Kidney capillary endothelial cell (primary cell): ENCODE data around the gene ANKRD11.
"Not testable (repeated sequence)": the region's sequence is repeated elsewhere in the genome, so short reads cannot be mapped to it uniquely, and the experiment has no call there.

Experiments used
- DNase-seq: peaks from one replicate; pipeline ENCODE4 v3.0.0-alpha.2; 2018; ENCODE audit warnings: low spot score

ANKRD11 gene

DNA sequence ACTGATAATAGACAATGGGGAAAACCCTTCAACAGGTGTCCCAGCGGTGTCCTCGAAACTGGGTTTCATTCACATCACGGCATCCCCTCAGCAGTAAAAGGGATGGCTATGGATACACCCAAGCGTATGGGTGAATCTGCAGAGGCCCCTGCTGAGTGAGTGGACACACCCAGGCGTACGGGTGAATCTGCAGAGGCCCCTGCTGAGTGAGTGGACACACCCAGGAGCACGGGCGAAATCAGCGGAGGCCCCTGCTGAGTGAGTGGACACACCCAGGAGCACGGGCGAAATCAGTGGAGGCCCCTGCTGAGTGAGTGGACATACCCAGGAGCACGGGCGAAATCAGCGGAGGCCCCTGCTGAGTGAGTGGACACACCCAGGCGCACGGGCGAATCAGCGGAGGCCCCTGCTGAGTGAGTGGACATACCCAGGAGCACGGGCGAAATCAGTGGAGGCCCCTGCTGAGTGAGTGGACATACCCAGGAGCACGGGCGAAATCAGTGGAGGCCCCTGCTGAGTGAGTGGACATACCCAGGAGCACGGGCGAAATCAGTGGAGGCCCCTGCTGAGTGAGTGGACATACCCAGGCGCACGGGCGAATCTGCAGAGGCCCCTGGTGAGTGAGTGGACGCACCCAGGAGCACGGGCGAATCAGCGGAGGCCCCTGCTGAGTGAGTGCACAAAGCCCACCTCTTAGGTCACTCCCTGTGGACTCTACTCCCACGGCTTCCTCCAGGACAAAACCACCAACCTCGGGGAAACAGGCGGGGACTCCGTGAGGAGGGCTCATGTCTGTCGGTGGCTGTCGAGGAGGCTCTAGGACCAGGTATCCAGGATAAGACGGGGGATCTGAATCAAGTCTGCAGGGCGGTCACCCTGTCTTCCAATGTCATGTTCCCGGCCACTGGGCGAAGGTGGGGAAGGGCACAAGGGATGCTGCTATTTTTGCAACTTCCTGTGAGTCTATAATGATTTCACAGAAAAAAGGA lies 161.7 kb downstream of the ANKRD11 start:
- DNase-seq: not testable (repeated sequence)

DNA sequence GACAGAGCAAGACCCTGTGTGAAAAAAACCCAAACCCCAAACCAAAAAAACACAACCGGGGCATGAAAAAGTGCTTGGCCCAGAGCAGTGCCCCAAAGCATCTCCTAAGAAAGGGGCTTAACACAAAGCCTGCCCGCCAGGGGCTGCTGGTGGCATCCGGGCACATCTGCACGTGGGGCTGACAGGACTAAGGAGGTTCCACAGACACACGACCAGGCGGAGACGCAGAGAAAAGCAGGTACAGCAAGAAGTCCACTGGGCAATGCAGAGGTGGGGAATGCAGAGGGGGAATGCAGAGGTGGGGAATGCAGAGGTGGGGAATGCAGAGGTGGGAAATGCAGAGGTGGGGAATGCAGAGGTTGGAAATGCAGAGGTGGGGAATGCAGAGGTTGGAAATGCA lies 163.6 kb downstream of the ANKRD11 start:
- no peak for DNase-seq

DNA sequence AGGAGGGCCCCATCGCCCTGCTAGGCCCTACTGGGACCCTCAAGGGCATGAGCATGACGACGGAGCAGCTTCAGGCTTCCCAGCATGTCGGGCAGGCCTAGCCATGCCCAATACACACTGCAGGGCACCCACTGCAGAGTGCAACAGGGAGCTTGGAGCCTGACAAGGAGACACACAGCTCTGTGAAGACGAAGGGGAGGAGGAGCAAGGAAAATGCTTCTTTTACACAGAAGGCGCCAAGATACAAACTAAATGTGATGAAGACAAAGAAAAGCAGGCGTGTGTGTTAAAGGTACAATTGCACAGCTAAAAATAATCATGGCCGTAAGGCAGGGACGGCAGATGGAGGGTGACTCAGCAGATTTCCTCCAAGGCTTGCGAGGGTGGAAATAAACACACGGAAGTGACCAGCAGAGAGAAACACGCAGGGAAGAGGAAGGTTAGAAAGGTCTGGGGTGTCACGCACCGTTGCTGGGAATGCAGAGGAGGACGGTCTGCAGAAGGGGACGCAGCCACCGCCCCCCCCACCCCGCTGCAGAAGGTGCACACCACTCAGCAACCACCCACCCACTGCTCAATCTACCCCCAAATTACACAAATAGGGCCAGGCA lies 164.4 kb downstream of the ANKRD11 start:
- DNase-seq: peak; percentile 96

DNA sequence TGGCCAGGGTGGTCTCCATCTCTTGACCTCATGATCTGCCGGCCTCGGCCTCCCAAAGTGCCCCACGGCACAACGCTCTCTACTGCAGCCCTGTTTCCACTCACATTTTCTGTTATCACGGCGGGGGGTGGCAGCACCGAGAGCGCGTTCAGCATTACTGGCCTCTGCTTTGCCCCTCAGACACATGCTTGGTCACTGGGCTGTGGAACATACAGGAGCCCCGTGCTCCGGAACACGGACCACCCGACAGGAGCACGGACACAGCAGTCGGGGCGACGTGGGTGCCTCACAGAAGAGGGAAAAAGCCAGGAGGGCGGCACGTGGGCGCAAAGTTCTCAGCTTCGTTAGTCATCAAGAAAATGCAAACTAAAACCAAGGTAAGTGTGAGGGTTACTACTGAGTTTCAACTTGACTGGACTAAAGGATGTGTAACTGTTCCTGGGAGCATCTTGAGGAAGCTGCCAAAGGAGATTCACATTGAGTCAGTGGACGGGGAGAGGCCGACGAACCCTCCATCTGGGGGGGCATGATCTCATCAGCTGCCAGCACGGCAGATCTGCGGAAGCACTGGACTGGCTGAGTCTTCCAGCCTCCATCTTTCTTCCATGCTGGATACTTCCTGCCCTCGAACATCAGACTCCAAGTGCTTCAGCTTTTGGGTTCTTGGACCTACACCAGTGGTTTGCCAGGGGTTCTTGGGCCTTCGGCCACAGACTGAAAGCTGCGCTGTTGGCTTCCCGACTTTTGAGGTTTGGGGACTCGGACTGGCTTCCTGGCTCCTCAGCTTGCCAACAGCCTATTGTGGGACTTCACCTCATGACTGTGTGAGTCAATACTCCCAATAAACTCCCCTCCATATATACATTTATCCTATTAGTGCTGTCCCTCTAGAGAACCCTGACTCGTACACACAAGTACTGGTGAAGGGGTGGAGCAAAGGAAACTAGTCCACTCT lies 166.0 kb downstream of the ANKRD11 start:
- DNase-seq: no peak

DNA sequence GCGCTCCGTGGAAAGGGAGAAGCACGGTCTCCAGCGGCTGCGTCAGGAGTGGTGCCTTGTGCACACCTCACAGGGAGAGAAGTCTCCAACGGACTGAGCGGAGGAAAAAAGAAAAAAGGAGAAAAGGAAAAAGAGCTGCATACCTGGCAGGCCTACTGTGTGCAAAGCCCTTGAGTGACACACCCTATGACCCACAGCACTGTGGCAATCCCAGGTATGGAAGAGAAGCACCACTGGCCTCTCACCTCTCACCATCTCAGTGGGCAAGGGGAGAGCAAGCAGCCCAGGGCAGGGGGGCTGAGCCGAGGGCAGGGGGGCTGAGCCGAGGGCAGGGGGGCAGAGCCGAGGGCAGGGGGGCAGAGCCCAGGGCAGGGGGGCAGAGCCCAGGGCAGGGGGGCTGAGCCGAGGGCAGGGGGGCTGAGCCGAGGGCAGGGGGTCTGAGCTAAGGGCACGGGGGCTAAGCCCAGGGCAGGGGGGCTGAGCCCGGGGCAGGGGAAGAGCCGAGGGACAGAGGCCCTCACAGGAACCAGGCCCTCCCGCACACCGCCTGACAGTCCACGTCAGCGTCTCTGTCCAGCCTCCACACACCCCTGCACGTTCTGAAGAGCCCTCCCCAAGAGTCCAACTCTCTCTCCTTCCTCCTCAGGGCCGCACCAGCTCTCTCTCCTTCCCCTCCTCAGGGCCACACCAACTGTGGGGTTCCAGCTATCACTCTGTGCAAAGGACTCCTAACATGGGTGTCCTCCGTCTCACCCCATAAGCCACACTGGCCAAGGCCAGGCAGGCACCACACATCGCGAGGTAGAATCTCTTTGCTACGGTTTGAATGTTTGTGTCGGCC lies 167.0 kb downstream of the ANKRD11 start:
- no peak for DNase-seq

DNA sequence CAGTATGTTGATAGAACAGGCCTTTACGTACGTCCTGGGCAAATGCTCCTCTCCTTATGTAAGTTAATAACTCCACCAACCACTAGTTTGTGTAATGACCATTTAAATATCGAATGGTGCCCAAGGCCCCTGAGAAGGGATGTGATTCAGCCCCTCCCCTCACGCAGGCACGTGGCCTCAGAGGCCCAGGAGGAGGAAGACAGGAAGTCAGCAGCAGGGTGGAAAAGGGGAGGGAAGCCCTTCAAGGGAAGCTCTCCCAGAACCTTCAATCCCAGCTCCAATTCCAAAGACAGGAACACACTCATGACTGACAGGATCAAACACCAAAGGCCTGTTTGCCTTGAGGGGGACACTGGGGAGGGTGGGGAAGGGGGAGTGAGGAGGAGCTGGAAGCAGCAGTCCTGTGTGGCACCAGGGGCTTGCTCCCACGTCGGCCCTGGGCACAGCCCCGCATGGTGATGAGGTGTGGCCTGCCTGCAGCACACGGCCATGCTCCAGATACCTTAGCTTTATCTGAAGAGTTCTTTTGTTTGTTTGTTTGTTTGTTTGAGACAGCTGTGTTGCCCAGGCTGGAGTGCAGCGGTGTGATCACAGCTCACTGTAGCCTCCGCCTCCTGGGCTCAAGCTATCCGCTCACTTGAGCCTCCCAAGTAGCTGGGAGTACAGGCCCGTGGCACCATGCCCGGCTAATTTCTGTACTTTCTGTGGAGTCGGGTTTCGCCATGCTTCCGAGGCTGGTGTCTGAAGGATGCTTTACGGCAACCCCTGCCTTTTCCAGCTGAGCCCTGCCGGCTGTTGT lies 167.8 kb downstream of the ANKRD11 start:
- peak; percentile 92 for DNase-seq

DNA sequence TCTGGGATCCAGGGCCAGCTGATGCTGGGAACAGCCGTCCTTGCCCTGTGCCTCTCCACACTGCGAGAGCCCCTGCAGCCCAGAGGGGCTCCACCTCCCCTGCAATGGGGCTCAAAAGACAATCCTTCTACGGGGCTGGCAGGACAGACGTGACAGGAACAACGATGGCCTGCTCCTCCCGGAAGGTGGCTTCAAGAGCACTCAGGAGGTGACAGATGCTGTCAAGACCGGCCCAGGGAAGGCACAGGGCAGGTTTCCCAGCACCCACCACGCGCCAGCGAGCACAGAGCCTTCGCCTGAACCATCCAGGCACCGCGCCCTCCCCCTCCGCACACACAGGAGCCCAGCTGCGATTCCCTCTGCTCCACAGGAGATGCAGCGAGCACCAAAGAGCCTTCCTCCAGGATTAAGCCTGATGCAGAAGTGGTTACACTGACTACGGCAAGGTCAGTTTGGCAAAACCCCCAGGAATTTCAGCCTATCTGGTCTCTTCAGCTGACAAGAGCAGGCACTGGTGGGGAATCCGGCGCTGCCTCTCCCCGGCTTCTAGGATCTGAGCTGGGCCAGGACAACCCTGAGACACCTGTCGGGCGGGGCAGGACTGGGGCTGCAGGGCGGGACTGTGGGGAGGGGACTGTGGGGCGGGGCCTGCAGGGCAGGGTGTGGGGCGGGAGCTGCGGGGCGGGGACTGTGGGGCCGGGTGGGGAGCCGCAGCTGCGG lies 169.4 kb downstream of the ANKRD11 start:
- DNase-seq: no peak

DNA sequence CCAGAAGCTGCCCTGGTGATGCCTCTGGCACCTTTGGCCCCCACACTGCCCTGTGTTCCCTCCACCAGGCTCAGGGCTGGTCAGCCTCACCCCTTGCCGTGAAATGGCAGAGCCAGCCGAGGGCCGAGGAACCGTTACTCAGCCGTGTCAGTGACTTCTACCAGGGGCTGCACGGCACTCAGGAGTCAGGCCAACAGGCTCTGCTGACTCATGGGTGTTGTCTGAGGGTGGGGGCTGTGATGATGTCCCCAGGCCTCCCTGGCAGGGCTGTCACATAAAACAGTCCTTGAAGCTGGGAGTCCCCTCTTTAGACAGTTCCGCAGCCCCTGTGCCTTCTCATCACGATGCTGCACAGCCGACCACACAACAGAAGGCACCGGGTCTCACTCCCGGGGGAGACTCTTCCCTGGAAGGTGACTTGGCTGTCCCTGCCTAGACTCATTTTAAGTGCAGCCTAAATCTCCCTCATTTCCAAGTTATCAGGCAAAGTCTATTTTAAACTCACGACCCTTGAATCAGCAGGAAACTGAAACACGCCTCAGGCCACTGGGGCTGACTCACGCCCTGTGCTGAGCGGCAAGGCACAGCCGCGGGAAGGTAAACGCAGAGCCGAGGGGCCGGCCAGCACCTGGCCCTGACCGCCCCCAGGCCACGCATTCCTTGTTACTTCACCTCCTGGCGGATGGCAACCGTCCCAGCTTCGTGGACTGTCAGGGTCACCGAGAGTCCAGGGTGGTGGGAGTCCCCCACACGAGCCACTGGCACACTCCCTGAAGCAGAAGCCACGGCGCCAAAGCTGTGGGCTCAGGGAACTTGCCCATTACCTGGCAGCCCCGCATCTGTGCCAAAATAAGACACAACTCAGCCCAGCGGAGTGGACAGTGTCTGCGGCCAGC lies 170.2 kb downstream of the ANKRD11 start:
- DNase-seq: peak; percentile 86

DNA sequence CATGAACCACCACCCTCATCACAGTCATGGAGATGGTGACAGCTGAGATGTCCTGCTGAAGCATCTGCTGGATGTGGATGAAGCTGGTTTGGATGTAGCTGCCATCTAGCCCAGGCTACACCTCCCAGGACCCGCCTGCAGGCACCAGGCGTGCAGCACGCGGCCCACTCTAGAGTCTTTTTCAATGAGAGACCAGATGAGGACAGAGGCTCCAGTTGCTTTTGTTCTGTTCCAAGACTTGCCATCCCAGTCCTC lies 170.8 kb downstream of the ANKRD11 start:
- DNase-seq: no peak

DNA sequence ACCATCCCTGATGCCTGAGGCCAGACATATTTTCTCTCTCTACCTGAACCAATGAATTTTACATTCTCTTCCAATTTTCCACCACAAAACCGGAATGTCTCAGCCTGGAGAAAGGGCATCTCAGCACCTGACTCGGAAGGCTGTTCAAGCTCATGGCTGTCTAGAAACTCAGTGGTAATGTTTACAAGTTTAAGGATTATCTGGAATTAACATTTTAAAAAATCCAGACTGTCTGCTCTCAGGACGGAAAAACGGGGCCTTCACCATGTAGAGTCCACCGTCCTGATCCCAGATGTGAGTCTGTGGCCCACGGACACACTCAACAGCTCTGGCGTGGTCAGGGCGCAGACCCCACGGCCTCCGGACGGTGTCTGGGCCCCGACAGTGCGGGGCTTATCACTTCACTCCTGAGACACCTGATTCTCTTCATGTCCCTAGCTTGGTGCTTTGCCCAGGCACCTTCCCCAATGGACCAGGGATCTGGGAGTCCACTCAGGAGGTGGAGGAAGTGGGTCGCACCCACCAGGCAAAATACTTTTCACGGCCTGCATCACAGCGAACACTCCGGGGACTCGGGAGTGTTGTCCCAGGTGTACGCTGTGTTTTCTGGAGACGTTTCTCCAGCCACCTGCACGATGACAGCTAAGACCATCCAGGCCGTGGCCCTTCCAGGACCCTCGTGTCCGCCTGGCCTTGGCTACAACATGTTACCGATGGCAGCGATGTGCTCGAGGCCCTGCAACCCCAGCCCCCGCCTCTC lies 171.3 kb downstream of the ANKRD11 start:
- DNase-seq: no peak

DNA sequence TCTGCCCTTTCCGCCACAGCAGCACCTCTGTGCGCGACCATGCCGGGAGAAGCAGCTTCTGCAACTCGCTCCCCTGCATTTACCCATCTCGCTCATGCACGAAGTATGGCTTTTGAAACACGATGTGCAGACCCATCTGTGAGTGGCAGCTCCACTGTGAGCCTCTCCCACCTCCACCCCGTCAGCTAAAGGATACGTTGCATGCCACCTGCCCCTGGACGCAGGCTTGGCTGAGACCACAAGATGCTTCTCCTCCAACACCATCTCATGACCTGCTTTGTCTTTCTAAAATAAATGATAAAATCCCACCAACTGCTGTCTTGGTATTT lies 172.0 kb downstream of the ANKRD11 start:
- DNase-seq: no peak

DNA sequence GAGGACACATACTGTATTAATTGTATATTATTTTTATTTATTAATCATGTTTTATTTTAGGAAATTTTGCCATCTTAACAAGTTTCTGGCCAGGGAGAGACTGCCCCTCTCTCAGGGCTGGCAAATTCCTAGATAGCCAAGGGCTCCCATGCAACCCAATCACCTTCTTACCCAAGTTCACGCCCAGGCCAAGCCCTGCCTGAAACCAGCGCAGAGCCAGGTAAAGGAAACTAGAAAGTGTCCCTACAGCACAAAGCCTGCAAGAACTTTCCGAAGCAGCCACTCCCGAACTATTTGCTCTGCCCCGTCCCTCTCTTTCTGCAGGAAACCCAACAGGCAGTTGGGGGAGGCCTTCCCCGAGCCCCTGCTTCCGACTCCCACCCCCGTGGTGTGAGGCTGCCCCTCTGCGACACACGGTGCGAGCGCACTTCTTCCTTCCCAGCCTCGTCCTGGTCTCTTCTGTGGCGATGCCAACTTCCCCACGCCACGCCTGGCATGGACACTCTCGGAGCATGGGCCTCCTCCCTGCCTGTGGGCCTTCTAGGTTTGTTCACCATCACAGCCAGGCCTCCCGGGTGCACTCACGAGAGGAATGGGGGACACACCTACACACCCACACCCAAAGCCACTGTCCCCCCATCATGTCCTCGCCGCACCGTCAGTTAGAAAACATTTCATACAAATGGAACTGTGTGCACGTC lies 172.5 kb downstream of the ANKRD11 start:
- no peak for DNase-seq

DNA sequence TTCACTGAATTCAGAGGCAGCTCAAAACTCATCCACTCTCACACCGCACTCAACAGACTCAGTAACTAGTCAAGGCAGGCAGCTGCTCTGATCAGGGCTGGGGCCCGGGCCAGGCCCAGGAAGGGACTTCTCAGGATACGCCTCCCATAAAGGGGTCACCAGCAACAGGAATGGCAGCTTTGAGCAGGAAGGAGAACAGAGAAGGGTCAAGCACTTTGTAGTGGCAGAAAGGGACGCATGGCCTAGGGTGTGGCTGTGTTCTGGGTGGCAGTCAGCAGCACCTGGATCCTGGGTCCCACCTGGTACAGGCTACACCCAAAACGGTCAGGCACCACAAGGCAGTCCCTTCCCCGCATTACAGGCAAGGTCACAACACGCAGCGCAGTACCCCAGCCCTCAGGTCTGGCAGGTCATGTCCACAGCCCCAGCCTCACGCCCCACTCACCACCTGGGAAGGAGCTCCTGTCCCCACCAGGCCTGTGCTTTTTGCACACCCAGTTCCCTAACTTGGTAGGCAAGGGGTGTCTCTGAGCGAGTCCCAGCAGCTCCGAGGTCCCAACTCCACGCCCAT lies 173.2 kb downstream of the ANKRD11 start:
- DNase-seq: no peak

DNA sequence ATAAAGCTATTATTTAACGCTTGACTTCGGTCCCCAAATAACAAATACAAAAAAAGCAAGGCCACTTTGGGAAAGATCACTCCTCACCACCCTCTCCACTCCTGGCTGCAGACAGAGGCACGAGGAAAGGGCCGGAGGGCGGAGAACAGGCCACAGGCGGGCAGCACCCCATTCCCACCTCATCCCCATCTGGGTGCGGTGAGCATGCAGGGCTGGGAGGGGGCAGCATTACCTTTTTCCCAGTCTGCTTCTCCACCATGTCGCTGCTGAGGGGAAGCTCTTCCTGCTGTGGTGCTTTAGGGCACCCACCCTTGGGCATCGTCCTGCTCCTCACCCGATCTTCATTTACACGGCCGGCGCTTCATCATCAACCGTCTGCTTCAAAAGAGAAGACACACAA lies 173.7 kb downstream of the ANKRD11 start:
- no peak for DNase-seq

DNA sequence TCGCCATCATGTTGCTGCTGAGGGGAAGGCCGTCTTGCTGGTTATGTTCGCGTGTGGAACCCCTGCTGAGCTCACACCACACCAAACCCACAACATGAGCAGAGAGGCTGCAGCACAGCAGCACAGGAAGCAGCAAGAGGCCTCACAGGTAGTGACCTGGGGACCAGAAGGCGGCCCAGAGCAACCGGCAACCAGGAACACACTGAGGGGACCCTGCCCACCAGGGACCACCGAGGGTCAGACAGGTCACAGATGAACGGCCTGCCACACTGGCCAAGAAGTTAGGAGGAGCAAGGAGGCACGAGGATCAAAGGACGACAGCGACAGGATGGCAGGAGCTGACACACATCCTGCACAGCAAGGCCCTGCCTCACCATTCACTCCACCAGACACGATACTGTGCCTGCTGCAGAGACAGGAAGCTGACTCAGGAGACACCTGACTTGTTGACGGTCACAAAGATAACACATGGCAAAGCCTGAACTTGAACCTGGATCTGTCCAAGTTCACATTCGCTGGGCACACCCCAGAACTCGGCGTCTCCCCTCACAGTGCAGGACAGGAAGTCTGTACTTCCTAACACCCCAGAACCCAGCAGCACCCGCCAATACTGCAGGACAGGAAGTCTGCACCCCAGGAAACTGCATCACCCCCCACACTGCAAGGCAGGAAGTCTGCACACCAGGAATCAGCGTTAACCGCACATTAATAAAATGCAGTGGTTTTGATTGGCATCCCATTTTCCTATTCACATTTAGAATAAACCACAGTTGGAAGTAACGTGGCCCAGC lies 174.4 kb downstream of the ANKRD11 start:
- DNase-seq: peak; percentile 100

DNA sequence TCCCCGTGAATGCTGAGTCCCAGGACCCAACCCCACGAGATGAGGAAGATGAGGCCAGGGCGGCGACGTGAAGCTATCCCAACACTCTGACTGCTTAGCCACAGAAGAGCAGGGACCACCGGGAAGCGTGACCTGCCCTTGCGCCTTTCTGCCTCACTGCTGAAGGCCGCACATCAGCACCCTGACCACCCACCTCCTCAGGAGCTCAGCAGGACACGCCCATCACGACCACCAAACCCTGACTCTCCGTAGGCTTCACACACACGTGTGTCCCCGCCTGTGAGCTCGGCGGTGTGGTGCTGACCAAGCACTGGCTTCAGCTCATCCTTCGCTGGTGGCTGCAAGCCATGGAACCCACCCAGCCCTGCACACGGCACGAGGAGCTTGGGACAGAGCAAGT lies 175.1 kb downstream of the ANKRD11 start:
- no peak for DNase-seq

DNA sequence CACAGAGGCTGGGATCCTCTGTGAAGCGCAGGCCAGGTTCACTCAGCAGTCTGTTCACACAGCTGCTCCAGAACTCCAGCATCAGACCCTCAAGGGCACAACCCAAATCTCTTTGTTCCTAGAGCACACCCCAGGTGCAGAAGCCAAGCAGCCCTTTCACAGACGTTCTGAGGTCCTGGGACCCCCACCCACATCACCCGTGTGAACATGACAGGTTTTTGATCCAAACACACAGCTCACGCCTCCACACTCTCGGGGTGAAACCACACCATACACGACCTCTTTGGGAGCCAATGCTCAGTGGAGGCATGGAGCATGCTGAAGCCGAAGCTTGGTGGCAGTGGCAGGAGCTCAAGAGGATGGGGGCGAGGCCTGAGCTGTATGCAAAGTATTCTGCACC lies 175.5 kb downstream of the ANKRD11 start:
- no peak for DNase-seq
